Spleen (tissue), 11 donors: ENCODE results near the gene LTBP1. TPM values are rescaled to one million over a fixed set of nuclear protein-coding genes. Genes with fewer than 3 reads are reported as not detected.

ENCODE experiments used
- DNase-seq: peaks from one replicate; pipeline ENCODE4 v3.0.0-alpha.2; 2020
- H3K27ac ChIP-seq, 8 donors: fragments of 200-600 bp; sonication (generic) in 7 of 8; 1 replicate in 4 of 8; 2 replicates in 4 of 8; pipeline versions ENCODE4 v1.5.0 to v1.8.0; 2016 to 2021; ENCODE audit warnings: inconsistent platforms in 4 of 8, mild to moderate bottlenecking in 4 of 8, moderate library complexity in 1 of 8
- H3K27me3 ChIP-seq, 7 donors: fragments of 200-600 bp; sonication (generic) in 6 of 7; replicated peaks in 1 of 7; 1 replicate in 4 of 7; 2 replicates in 3 of 7; pipeline versions ENCODE4 v1.5.0 to v1.8.0; 2016 to 2021; ENCODE audit warnings: inconsistent platforms in 3 of 7, mild to moderate bottlenecking in 1 of 7
- H3K36me3 ChIP-seq, 6 donors: fragments of 200-600 bp; sonication (generic) in 5 of 6; 1 replicate in 4 of 6; 2 replicates in 2 of 6; pipeline versions ENCODE4 v1.5.0 to v1.8.0; 2016 to 2021; ENCODE audit warnings: inconsistent platforms in 2 of 6
- H3K4me1 ChIP-seq, 6 donors: fragments of 200-600 bp; sonication (generic) in 5 of 6; 1 replicate in 3 of 6; 2 replicates in 3 of 6; pipeline versions ENCODE4 v1.5.0 to v1.8.0; 2016 to 2021; ENCODE audit warnings: inconsistent platforms in 3 of 6
- H3K4me3 ChIP-seq, 8 donors: fragments of 200-600 bp; sonication (generic) in 7 of 8; 1 replicate in 4 of 8; 2 replicates in 4 of 8; pipeline versions ENCODE4 v1.5.0 to v1.8.0; 2016 to 2021; ENCODE audit warnings: inconsistent platforms in 4 of 8, mild to moderate bottlenecking in 4 of 8, moderate library complexity in 2 of 8
- H3K9me3 ChIP-seq, 8 donors: fragments of 200-600 bp; sonication (generic) in 7 of 8; 1 replicate in 4 of 8; 2 replicates in 4 of 8; pipeline versions ENCODE4 v1.5.0 to v1.8.0; 2016 to 2021; ENCODE audit warnings: inconsistent platforms in 4 of 8
- POLR2A ChIP-seq, 3 donors: fragments of 450-650 bp; IDR thresholded peaks; one replicate each; pipeline ENCODE4 v1.5.1; 2017; ENCODE audit warnings: antibody characterized with exemption in 3 of 3, mild to moderate bottlenecking in 1 of 3
- POLR2AphosphoS5 ChIP-seq, 3 donors: sonication (generic); formaldehyde crosslinking; IDR thresholded peaks; one replicate each; pipeline ENCODE4 v1.5.1; 2017; ENCODE audit warnings: antibody characterized with exemption in 3 of 3
- WGBS, 5 donors: extraction: QIAGEN DNeasy Blood & Tissue Kit in 3 of 5; methylation state at CpG; one replicate each; pipeline versions ENCODE4 v1.1.5 to v1.1.7; 2013 to 2018; 5-methylcytosine and 5-hydroxymethylcytosine counted together
- intact Hi-C: fragments of 100-400 bp; cut with DNase I; formaldehyde crosslinking; loops from one replicate; pipeline ENCODE4 v1.15.0; 2023; ENCODE audit warnings: low total_unique reads
- polyA plus RNA-seq, 3 donors: library from polyadenylated mRNA; stranded (reverse); fragments of 200-250 nt; gene quantifications; one replicate each; pipeline ENCODE4 v1.2.1, GENCODE V29; 2013
- total RNA-seq, 7 donors: library from RNA; depleted of rRNA in 3 of 7; stranded (reverse); fragments of >200 nt in 3 of 7; fragmentation: NEBNext Ultra II Directional in 4 of 7; extraction: Animal tissue kit (Norgen Biotek cat#: 25700) in 4 of 7; gene quantifications; one replicate each; pipeline versions ENCODE4 v1.1.0 to v1.2.1, GENCODE V29; 2016 to 2021
- TF ChIP-seq, protein P1 (sequence below), 11 experiments: fragments of 200-600 bp in 7 of 11; fragments of 450-650 bp in 4 of 11; sonication (generic) in 4 of 11; IDR thresholded peaks in 8 of 11; conservative IDR thresholded peaks in 3 of 11; 1 replicate in 7 of 11; 2 replicates in 4 of 11; pipeline versions ENCODE4 v1.4.0 to v1.8.0; 2016 to 2021; ENCODE audit warnings: antibody characterized with exemption in 11 of 11, inconsistent platforms in 4 of 11, mild to moderate bottlenecking in 1 of 11
- donor health status: healthy with polysubstance abuse.
- donor health status: DM: no; HTN: no; CAD: no; lungs with moderate emphysema.
- donor health status: DM: no; HTN: no; CAD: no.
- donor health status: Bipolar disorder and iron deficiency.
- donor health status: healthy.
- donor health status: DM: no; HTN: no; CAD: no.
- donor health status: DM: yes; HTN: yes; CAD: no.

LTBP1 gene
- total and polyA plus RNA-seq, 10 donors: 6.8 to 28.0 (median 13.3) TPM

- no peaks in the 10 kb centered on the region for H3K9me3 ChIP-seq
- no peak overlapping the region for H3K27ac ChIP-seq
- TF ChIP-seq, protein P1, sequence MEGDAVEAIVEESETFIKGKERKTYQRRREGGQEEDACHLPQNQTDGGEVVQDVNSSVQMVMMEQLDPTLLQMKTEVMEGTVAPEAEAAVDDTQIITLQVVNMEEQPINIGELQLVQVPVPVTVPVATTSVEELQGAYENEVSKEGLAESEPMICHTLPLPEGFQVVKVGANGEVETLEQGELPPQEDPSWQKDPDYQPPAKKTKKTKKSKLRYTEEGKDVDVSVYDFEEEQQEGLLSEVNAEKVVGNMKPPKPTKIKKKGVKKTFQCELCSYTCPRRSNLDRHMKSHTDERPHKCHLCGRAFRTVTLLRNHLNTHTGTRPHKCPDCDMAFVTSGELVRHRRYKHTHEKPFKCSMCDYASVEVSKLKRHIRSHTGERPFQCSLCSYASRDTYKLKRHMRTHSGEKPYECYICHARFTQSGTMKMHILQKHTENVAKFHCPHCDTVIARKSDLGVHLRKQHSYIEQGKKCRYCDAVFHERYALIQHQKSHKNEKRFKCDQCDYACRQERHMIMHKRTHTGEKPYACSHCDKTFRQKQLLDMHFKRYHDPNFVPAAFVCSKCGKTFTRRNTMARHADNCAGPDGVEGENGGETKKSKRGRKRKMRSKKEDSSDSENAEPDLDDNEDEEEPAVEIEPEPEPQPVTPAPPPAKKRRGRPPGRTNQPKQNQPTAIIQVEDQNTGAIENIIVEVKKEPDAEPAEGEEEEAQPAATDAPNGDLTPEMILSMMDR (IDR thresholded peaks at IDR 0.05 in 8 of 11, conservative IDR thresholded peaks at IDR 0.05 in 3 of 11): no peak
- TF ChIP-seq POLR2A (IDR thresholded peaks at IDR 0.05): no peak
- no peak for TF ChIP-seq POLR2AphosphoS5 (IDR thresholded peaks at IDR 0.05)
- H3K4me3 ChIP-seq: no peak overlapping the region
- no peaks in the 10 kb centered on the region for H3K27me3 ChIP-seq
- no peak for DNase-seq
- WGBS, 5 donors: 85 to 98% (median 98%) methylated on average over 4 of the region's 4 CpGs
- H3K36me3 ChIP-seq: no peaks in the 10 kb centered on the region
- H3K4me1 ChIP-seq: peaks cover 0 to 6% (median 0%) of the 10 kb centered on the region in 6 donors
- intact Hi-C loops: no loop called here
Observed at GRCh38 chr2:33073018-33073417, 126.3 kb downstream of the LTBP1 start.

- DNase-seq: no peak
- TF ChIP-seq, protein P1 (IDR thresholded peaks at IDR 0.05 in 8 of 11, conservative IDR thresholded peaks at IDR 0.05 in 3 of 11): no peak
- TF ChIP-seq POLR2A (IDR thresholded peaks at IDR 0.05): no peak
- no peaks in the 10 kb centered on the region for H3K27me3 ChIP-seq
- H3K4me3 ChIP-seq: no peak overlapping the region
- H3K27ac ChIP-seq: no peak overlapping the region
- H3K36me3 ChIP-seq: no peaks in the 10 kb centered on the region
- 95 to 99% (median 97%) methylated on average over 6 of the region's 6 CpGs for WGBS, 5 donors
- no peaks in the 10 kb centered on the region for H3K9me3 ChIP-seq
- peaks cover 0 to 11% (median 0%) of the 10 kb centered on the region in 6 donors for H3K4me1 ChIP-seq
- intact Hi-C loops: no loop called here
Observed at GRCh38 chr2:33074197-33074596, 127.4 kb downstream of the LTBP1 start.

- Histone ChIP-seq H3K27me3 (no peaks in the 10 kb centered on the region), H3K27ac (peak overlapping the region in 1 of 8 donors; percentile 55), H3K36me3 (no peaks in the 10 kb centered on the region), H3K4me3 (no peak overlapping the region), H3K4me1 (peaks cover 0 to 11% (median 0%) of the 10 kb centered on the region in 6 donors), H3K9me3 (no peaks in the 10 kb centered on the region)
- intact Hi-C loops: no loop called here
- WGBS, 5 donors: 63 to 84% (median 79%) methylated on average over 8 of the region's 8 CpGs
- no peak for DNase-seq
- TF ChIP-seq POLR2AphosphoS5 (IDR thresholded peaks at IDR 0.05) (no peak), POLR2A (IDR thresholded peaks at IDR 0.05) (no peak)
- TF ChIP-seq, protein P1 (IDR thresholded peaks at IDR 0.05 in 8 of 11, conservative IDR thresholded peaks at IDR 0.05 in 3 of 11): no peak
Observed at GRCh38 chr2:33077311-33077710, 130.6 kb downstream of the LTBP1 start.

DNA sequence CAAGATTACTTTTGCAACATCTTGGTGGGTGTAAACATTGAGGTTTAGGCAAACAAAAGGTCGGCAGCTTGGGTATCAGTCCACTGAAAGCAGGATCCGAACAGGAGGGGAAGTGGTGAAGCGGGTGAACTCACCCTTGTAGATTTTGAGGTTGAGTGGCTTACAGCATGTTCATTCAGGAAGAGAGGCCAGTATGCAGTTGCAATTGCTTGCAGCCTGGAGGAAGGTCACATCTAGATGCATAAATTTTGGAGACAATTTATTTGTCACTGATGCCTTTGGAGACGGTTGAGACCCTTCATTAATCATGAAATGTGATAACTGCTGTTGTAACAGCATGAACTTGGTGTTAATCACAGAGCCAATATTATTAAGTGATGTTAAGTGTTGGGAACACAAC is 131.1 kb downstream of the LTBP1 start:
- TF ChIP-seq POLR2A (IDR thresholded peaks at IDR 0.05) (no peak), POLR2AphosphoS5 (IDR thresholded peaks at IDR 0.05) (no peak)
- TF ChIP-seq, protein P1 (IDR thresholded peaks at IDR 0.05 in 8 of 11, conservative IDR thresholded peaks at IDR 0.05 in 3 of 11): no peak
- H3K9me3 ChIP-seq: no peaks in the 10 kb centered on the region
- peaks cover 0 to 15% (median under 1%) of the 10 kb centered on the region in 6 donors for H3K4me1 ChIP-seq
- WGBS, 5 donors: 15 to 65% (median 40%) methylated on average over 4 of the region's 4 CpGs
- DNase-seq: no peak
- H3K27me3 ChIP-seq: no peaks in the 10 kb centered on the region
- H3K27ac ChIP-seq: peak overlapping the region in 1 of 8 donors; percentile 55
- intact Hi-C loops: no loop called here
- H3K4me3 ChIP-seq: no peak overlapping the region
- H3K36me3 ChIP-seq: no peaks in the 10 kb centered on the region
